ENCODE data around the gene RAB4B. TPM values are rescaled to one million over a fixed set of nuclear protein-coding genes. Genes with fewer than 3 reads are reported as not detected.

RAB4B gene
- total and polyA plus RNA-seq, 12 donors, result 11.0 to 62.5 (median 14.5) TPM

DNA sequence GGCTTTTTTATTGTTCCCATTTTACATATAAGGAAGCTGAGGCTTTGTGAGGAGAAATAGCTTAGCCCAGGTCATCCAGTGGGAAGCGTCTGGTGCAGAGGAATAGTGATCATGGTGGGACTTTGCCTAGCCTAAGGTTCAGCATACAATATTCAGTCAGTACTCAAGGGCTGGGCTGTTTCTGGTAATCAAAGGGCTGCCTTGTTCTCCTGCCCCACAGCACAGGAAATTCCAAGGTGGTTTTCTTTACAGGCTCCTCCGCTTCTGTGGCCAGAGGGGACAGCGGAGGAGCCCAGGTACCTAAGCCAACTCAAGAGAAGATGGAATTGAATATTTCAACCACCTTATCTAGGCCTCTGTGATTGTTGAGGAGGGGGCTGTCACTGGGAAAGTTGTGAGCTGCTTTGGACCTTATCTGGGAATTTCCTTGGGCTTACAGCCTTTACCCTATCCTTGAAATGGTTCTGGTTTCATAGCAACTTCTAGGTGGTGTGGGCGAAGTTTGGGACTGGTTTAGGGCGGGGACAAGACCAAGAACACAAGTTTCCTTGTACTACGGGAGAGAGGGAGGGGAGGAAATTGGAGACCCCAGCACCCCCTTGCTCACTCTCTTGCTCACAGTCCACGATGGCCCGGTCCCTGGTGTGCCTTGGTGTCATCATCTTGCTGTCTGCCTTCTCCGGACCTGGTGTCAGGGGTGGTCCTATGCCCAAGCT is 3.0 kb upstream of the RAB4B start, which contains the start of gene MIA:
Gene MIA (plus strand): TSS at position 606 of the 716 bp plus-strand sequence. CDS start 22 bp downstream, at position 628.
- H3K27ac ChIP-seq, result peak within 1 kb of the TSS in 3 of 10 donors; percentile 96 to 97 (median 96)
- ATAC-seq, result no peak
- H3K4me3 ChIP-seq, result no peak within 1 kb of the TSS

DNA sequence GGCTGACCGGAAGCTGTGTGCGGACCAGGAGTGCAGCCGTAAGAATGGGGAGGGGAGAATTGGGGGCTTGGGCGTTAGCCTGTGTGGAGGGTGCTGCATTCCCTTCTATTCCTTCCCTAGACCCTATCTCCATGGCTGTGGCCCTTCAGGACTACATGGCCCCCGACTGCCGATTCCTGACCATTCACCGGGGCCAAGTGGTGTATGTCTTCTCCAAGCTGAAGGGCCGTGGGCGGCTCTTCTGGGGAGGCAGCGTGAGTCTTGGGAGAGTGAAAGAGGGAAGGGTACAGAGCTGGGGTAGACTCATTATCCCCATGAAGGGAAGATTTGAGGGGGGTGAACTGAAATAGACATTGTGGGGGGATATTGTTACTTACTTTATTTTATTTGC is 2.4 kb upstream of the RAB4B start:
- no peaks in the 10 kb centered on the region for H3K27me3 ChIP-seq
- H3K36me3 ChIP-seq, result peaks cover 0 to 4% (median 0%) of the 10 kb centered on the region in 9 donors
- peaks cover 0 to 4% (median 0%) of the 10 kb centered on the region in 11 donors for H3K9me3 ChIP-seq
- 88 to 90% methylated on average over 10 of the region's 10 CpGs for WGBS, 2 donors
- H3K27ac ChIP-seq, result no peak overlapping the region
- DNase-seq, result no peak
- ATAC-seq, result no peak
- peaks cover 7 to 25% (median 14%) of the 10 kb centered on the region in 9 donors for H3K4me1 ChIP-seq
- no peak overlapping the region for H3K4me3 ChIP-seq
- TF ChIP-seq, protein P1, sequence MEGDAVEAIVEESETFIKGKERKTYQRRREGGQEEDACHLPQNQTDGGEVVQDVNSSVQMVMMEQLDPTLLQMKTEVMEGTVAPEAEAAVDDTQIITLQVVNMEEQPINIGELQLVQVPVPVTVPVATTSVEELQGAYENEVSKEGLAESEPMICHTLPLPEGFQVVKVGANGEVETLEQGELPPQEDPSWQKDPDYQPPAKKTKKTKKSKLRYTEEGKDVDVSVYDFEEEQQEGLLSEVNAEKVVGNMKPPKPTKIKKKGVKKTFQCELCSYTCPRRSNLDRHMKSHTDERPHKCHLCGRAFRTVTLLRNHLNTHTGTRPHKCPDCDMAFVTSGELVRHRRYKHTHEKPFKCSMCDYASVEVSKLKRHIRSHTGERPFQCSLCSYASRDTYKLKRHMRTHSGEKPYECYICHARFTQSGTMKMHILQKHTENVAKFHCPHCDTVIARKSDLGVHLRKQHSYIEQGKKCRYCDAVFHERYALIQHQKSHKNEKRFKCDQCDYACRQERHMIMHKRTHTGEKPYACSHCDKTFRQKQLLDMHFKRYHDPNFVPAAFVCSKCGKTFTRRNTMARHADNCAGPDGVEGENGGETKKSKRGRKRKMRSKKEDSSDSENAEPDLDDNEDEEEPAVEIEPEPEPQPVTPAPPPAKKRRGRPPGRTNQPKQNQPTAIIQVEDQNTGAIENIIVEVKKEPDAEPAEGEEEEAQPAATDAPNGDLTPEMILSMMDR (IDR thresholded peaks at IDR 0.05), result no peak
- intact Hi-C loops (cut with DNase I), result no loop called here

More for the DNA sequence above, 3.0 kb upstream of the RAB4B start, which contains the start of gene MIA:
- Histone ChIP-seq H3K4me1 (peaks cover 7 to 25% (median 14%) of the 10 kb centered on the region in 9 donors), H3K9me3 (peaks cover 0 to 4% (median 0%) of the 10 kb centered on the region in 11 donors), H3K27me3 (no peaks in the 10 kb centered on the region), H3K36me3 (peaks cover 0 to 3% (median 0%) of the 10 kb centered on the region in 9 donors)
- 79 to 84% methylated on average over 9 of the region's 9 CpGs for WGBS, 2 donors
- intact Hi-C loops (cut with DNase I), result no loop called here
- TF ChIP-seq, protein P1 (IDR thresholded peaks at IDR 0.05), result no peak
- no peak for DNase-seq

DNA sequence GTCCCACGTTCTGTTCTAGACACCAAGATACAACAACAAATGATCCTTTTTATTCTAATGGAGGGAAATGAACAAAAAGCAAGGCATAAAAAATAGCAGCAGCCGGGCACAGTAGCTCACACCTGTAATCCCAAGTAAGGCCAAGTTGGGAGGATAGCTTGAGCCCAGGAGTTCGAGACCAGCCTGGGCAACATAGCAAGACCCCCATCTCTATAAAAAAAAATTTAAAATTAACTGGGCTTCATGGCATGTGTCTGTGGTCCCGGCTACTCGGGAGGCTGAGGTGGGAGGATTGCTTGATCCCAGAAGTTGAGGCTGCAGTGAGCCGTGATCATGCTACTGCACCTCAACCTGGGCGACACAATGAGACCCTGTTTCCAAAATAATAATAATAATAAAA is 1.7 kb upstream of the RAB4B start:
- intact Hi-C loops (cut with DNase I), result no loop called here
- H3K9me3 ChIP-seq, result no peaks in the 10 kb centered on the region
- TF ChIP-seq, protein P1 (IDR thresholded peaks at IDR 0.05), result no peak
- ATAC-seq (no peak), DNase-seq (no peak)
- peak overlapping the region in 1 of 10 donors; percentile 74 for H3K4me3 ChIP-seq
- H3K27ac ChIP-seq, result peak overlapping the region in 7 of 10 donors; percentile 96 to 99 (median 97)
- 81 to 82% methylated on average over 7 of the region's 7 CpGs for WGBS, 2 donors
- peaks cover 7 to 25% (median 14%) of the 10 kb centered on the region in 9 donors for H3K4me1 ChIP-seq
- peaks cover 0 to 5% (median 0%) of the 10 kb centered on the region in 9 donors for H3K36me3 ChIP-seq
- no peaks in the 10 kb centered on the region for H3K27me3 ChIP-seq

DNA sequence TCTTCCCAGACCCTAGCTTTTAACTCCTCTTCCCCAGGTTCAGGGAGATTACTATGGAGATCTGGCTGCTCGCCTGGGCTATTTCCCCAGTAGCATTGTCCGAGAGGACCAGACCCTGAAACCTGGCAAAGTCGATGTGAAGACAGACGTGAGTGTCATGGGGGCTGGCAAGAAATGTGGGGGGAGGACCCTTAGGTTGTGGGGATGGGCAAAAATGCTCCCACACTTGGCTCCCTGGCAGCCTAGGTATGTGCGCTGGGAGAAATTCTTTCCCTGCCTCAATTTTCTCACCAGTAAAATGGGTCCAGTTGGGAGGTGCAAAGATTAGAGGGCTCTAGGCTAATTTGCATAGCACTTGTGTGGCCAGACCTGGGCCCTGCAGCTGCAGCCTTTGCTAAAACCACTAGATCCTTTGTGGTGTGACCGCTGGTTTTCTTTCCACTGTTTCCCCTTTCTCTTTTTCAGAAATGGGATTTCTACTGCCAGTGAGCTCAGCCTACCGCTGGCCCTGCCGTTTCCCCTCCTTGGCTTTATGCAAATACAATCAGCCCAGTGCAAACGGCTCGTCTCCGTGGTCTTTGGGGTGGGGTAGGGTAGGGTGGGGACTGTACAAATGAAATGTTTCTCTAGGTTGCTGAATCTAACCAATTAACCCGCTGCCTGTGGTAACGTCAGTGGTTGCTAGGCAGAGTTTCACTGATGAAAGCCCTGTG is 959 bp upstream of the RAB4B start:
- ATAC-seq, result peak; percentile 80 to 94 (median 88)
- Histone ChIP-seq H3K9me3 (no peaks in the 10 kb centered on the region), H3K4me3 (peak overlapping the region; percentile 43 to 84 (median 74)), H3K27me3 (no peaks in the 10 kb centered on the region), H3K36me3 (peaks cover 0 to 9% (median 0%) of the 10 kb centered on the region in 9 donors), H3K4me1 (peaks cover 7 to 25% (median 14%) of the 10 kb centered on the region in 9 donors), H3K27ac (peak overlapping the region; percentile 89 to 100 (median 96))
- DNase-seq, result peak; percentile 63 to 95
- 8 to 13% methylated on average over 13 of the region's 13 CpGs for WGBS, 2 donors
- intact Hi-C loops (cut with DNase I), result no loop called here
- TF ChIP-seq, protein P1 (IDR thresholded peaks at IDR 0.05), result no peak

Measured in heart right ventricle (tissue), 16 donors.